ENCODE measurements around the gene ZNF580.

DNA sequence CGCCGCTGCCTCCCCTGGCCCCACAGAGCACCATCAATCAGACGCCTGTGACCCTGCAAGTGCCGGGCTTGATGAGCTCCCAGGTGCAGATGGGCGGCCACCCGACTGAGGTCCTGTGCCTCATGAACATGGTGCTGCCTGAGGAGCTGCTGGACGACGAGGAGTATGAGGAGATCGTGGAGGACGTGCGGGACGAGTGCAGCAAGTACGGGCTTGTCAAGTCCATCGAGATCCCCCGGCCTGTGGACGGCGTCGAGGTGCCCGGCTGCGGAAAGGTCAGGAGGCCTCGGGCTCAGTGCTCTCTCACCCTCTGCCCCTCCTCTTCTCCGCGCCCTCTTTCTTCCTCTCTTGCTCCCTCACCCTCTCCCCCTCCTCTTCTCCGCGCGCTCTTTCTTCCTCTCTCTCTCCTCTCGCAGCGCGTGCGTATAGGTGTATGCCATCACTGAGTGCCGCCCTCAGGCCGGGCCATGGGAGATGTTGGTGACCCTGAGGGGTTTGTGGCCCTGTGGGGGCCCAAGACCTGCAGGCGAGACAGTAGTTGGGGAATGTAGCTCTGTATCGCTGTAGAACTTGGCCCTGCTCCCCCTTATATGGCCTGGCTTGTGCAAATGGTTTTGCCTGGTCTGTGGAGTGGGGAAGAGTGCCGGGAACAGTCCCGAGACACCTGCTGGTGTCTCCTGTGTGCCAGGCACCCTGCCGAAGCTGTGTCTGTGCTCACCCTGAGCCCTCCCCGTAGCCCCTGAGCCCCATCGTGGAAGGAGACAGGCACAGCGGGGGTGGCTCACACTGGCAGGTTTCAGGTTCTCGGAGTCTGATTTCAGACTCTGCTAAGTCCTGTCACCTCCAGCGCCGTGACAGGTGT, 28.8 kb downstream of the ZNF580 start:
- TF ChIP-seq SIX5 (IDR thresholded peaks at IDR 0.05; ENCODE audit: low read depth, low read length) (no peak), BRCA1 (IDR thresholded peaks at IDR 0.05; ENCODE audit: low read depth, low read length) (no peak), SP2 (IDR thresholded peaks at IDR 0.05; ENCODE audit: low read length) (no peak), MAX (IDR thresholded peaks at IDR 0.05) (no peak), EP300 (IDR thresholded peaks at IDR 0.05; ENCODE audit: borderline replicate concordance in 1 of 2, low read depth in 2 of 2, low read length in 2 of 2) (no peak), TAF1 (IDR thresholded peaks at IDR 0.05; ENCODE audit: low read depth, low read length) (no peak), SP1 (IDR thresholded peaks at IDR 0.05; ENCODE audit: low read depth, low read length) (no peak)

Measured in H1 (cell line).